ENCODE data around the gene LONRF3. TPM values are rescaled to one million over a fixed set of nuclear protein-coding genes. Genes with fewer than 3 reads are reported as not detected.

The LONRF3 gene
- polyA plus RNA-seq, 1 donor (not counting 4 experiments of a cell fraction or from before 2014, with no cell fraction given) = not detected

DNA sequence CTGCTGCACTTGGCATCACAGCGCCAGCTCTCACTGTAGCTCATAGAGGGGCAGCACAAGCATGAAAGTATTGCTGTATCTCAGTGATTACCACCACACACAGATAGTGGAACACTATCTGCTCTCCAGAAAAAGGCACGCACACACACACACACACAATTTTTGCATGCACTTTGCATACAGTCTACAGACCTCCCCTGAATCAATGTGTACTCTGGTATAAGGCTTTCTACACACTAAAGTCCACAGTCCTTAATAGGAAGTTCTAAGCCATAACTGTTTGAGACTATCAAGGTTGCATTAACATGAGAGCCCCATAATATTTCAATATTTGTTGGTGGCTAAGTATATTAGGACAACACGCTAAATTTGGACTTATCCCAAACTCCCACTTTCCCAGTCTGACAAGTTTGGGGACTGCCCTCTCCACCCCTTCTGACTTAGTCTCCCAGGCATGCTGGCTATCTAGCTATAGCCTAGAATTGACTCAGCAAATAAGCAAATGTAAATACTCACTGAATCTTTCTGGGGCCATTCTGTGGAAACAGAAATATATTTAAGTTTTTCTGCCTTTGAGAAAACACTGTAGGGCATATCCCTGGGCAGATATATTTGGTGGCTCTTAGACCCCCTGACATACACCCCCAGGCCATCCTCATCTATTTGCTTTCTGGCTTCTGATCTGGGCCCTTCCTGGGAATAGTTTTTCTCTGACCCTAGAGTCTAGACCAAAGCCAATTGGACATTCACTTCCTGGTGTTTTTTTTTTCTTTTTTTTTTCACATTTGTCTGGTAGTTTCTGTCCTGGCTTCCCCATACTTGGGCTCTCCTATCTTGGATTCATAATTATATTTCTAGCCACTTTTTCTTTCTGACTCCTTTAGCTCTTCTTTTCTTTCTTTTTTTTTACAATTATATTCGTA lies 62.0 kb downstream of the LONRF3 start:
- no peak overlapping the region for H2AFZ ChIP-seq (ENCODE audit: control insufficient read depth, low read length)
- DNase-seq (ENCODE audit: low read depth, low spot score) = no peak
- no peaks in the 10 kb centered on the region for H4K20me1 ChIP-seq (ENCODE audit: control insufficient read depth, extremely low read depth, insufficient read depth, low read length)
- H3K9me3 ChIP-seq (ENCODE audit: control insufficient read depth, low read depth, low read length) = no peaks in the 10 kb centered on the region
- H3K4me1 ChIP-seq (ENCODE audit: control insufficient read depth, extremely low read depth, insufficient read depth, low read length) = no peaks in the 10 kb centered on the region
- no peaks in the 10 kb centered on the region for H3K27me3 ChIP-seq (ENCODE audit: control insufficient read depth, extremely low read depth, insufficient read depth, low read length)
- no peak overlapping the region for H3K9ac ChIP-seq (ENCODE audit: control insufficient read depth, extremely low read depth, insufficient read depth, low read length)
- no peaks in the 10 kb centered on the region for H3K36me3 ChIP-seq (ENCODE audit: control insufficient read depth in 2 of 2, extremely low read depth in 1 of 2, insufficient read depth in 2 of 2, low read length in 2 of 2)
- no peak for FAIRE-seq
- no peak overlapping the region for H3K4me3 ChIP-seq (ENCODE audit: control insufficient read depth in 2 of 3, extremely low read depth in 1 of 3, insufficient read depth in 2 of 3, low read depth in 1 of 3, low read length in 3 of 3)
- no peaks in the 10 kb centered on the region for H3K9me1 ChIP-seq (ENCODE audit: control insufficient read depth, extremely low read depth, insufficient read depth, low read length)
- TF ChIP-seq EZH2 (IDR thresholded peaks at IDR 0.05; ENCODE audit: low read length) = no peak
- TF ChIP-seq, protein P1, sequence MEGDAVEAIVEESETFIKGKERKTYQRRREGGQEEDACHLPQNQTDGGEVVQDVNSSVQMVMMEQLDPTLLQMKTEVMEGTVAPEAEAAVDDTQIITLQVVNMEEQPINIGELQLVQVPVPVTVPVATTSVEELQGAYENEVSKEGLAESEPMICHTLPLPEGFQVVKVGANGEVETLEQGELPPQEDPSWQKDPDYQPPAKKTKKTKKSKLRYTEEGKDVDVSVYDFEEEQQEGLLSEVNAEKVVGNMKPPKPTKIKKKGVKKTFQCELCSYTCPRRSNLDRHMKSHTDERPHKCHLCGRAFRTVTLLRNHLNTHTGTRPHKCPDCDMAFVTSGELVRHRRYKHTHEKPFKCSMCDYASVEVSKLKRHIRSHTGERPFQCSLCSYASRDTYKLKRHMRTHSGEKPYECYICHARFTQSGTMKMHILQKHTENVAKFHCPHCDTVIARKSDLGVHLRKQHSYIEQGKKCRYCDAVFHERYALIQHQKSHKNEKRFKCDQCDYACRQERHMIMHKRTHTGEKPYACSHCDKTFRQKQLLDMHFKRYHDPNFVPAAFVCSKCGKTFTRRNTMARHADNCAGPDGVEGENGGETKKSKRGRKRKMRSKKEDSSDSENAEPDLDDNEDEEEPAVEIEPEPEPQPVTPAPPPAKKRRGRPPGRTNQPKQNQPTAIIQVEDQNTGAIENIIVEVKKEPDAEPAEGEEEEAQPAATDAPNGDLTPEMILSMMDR (optimal IDR thresholded peaks at IDR 0.05 in 1 of 3, IDR thresholded peaks at IDR 0.05 in 1 of 3, conservative IDR thresholded peaks at IDR 0.05 in 1 of 3; ENCODE audit: extremely low read depth in 1 of 3, insufficient read depth in 2 of 3, low read length in 3 of 3) = no peak
- dilution Hi-C loops (cut with MboI; ENCODE audit: extremely low pct_ligation_motif_present, low sequenced_read_pairs) = no loop called here
- no peaks in the 10 kb centered on the region for H3K79me2 ChIP-seq (ENCODE audit: control insufficient read depth, insufficient read depth, low read length)
- no peak overlapping the region for H3K4me2 ChIP-seq (ENCODE audit: control insufficient read depth, extremely low read depth, insufficient read depth, low read depth, low read length)
- H3K27ac ChIP-seq (ENCODE audit: control insufficient read depth, insufficient read depth, low read length) = no peak overlapping the region

DNA sequence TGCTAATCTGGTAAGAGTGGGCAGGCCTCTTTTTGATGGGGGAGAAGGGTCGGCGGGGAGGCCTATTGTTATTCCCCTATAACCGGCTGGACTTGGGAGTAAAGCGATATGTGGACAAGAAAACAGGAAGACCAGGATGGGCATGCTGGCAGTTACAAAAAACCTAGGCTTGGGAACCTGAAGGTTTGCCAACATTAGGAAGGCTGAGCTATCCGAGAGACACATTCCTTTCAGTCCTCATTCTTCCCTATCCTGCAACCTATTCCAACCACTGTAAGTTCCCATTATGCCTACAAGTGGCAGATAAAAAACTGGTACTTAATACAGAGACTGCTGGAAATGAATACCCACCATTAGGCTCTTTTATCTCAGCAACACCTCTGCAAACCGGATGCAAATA lies 66.0 kb downstream of the LONRF3 start:
- dilution Hi-C loops (cut with MboI; ENCODE audit: extremely low pct_ligation_motif_present, low sequenced_read_pairs) = no loop called here
- FAIRE-seq = no peak
- H3K9me3 ChIP-seq (ENCODE audit: control insufficient read depth, low read depth, low read length) = no peaks in the 10 kb centered on the region
- no peaks in the 10 kb centered on the region for H3K4me1 ChIP-seq (ENCODE audit: control insufficient read depth, extremely low read depth, insufficient read depth, low read length)
- H3K9me1 ChIP-seq (ENCODE audit: control insufficient read depth, extremely low read depth, insufficient read depth, low read length) = no peaks in the 10 kb centered on the region
- no peaks in the 10 kb centered on the region for H3K27me3 ChIP-seq (ENCODE audit: control insufficient read depth, extremely low read depth, insufficient read depth, low read length)
- H3K79me2 ChIP-seq (ENCODE audit: control insufficient read depth, insufficient read depth, low read length) = no peaks in the 10 kb centered on the region
- no peak for TF ChIP-seq EZH2 (IDR thresholded peaks at IDR 0.05; ENCODE audit: low read length)
- TF ChIP-seq, protein P1 (optimal IDR thresholded peaks at IDR 0.05 in 1 of 3, IDR thresholded peaks at IDR 0.05 in 1 of 3, conservative IDR thresholded peaks at IDR 0.05 in 1 of 3; ENCODE audit: extremely low read depth in 1 of 3, insufficient read depth in 2 of 3, low read length in 3 of 3) = no peak
- H3K27ac ChIP-seq (ENCODE audit: control insufficient read depth, insufficient read depth, low read length) = no peak overlapping the region
- no peak overlapping the region for H2AFZ ChIP-seq (ENCODE audit: control insufficient read depth, low read length)
- no peak overlapping the region for H3K4me2 ChIP-seq (ENCODE audit: control insufficient read depth, extremely low read depth, insufficient read depth, low read depth, low read length)
- no peak overlapping the region for H3K4me3 ChIP-seq (ENCODE audit: control insufficient read depth in 2 of 3, extremely low read depth in 1 of 3, insufficient read depth in 2 of 3, low read depth in 1 of 3, low read length in 3 of 3)
- no peaks in the 10 kb centered on the region for H4K20me1 ChIP-seq (ENCODE audit: control insufficient read depth, extremely low read depth, insufficient read depth, low read length)
- H3K9ac ChIP-seq (ENCODE audit: control insufficient read depth, extremely low read depth, insufficient read depth, low read length) = no peak overlapping the region
- no peak for DNase-seq (ENCODE audit: low read depth, low spot score)
- H3K36me3 ChIP-seq (ENCODE audit: control insufficient read depth in 2 of 2, extremely low read depth in 1 of 2, insufficient read depth in 2 of 2, low read length in 2 of 2) = no peaks in the 10 kb centered on the region
